ENCODE results near the gene UTS2R.

UTS2R gene

GRCh38 chr17:82390860-82391435 is 19.4 kb downstream of the UTS2R start:
- no peak for TF ChIP-seq CTCF (IDR thresholded peaks at IDR 0.05; ENCODE audit: extremely low read depth, missing control alignments)
- DNase-seq (ENCODE audit: low spot score) = no peak

GRCh38 chr17:82391496-82392066 is 20.0 kb downstream of the UTS2R start:
- no peak for DNase-seq (ENCODE audit: low spot score)
- no peak for TF ChIP-seq CTCF (IDR thresholded peaks at IDR 0.05; ENCODE audit: extremely low read depth, missing control alignments)

GRCh38 chr17:82392209-82392920 is 20.8 kb downstream of the UTS2R start:
- no peak for DNase-seq (ENCODE audit: low spot score)
- no peak for TF ChIP-seq CTCF (IDR thresholded peaks at IDR 0.05; ENCODE audit: extremely low read depth, missing control alignments)

GRCh38 chr17:82392941-82393340 is 21.4 kb downstream of the UTS2R start:
- no peak for TF ChIP-seq CTCF (IDR thresholded peaks at IDR 0.05; ENCODE audit: extremely low read depth, missing control alignments)
- no peak for DNase-seq (ENCODE audit: low spot score)

DNA sequence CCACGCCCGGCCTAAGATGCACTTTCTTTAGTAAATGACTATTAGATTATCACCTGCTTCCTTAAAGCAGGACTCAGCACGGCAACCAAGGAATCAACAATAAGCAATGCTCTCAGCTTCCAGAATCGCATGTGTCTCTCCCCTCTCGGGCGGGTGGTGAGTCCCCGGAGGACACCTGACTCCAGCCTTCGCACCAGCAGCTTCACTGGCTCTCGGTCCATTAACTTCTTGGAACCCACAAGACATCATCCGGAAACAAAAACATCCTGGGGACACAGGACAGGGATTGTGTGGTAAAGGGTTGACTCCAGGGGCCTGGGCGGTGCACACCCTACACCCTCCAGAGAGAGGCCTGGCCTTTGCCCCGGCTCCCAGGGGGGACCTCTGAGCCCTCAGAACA is 22.7 kb downstream of the UTS2R start:
- TF ChIP-seq CTCF (IDR thresholded peaks at IDR 0.05; ENCODE audit: extremely low read depth, missing control alignments) = no peak
- DNase-seq (ENCODE audit: low spot score) = no peak

DNA sequence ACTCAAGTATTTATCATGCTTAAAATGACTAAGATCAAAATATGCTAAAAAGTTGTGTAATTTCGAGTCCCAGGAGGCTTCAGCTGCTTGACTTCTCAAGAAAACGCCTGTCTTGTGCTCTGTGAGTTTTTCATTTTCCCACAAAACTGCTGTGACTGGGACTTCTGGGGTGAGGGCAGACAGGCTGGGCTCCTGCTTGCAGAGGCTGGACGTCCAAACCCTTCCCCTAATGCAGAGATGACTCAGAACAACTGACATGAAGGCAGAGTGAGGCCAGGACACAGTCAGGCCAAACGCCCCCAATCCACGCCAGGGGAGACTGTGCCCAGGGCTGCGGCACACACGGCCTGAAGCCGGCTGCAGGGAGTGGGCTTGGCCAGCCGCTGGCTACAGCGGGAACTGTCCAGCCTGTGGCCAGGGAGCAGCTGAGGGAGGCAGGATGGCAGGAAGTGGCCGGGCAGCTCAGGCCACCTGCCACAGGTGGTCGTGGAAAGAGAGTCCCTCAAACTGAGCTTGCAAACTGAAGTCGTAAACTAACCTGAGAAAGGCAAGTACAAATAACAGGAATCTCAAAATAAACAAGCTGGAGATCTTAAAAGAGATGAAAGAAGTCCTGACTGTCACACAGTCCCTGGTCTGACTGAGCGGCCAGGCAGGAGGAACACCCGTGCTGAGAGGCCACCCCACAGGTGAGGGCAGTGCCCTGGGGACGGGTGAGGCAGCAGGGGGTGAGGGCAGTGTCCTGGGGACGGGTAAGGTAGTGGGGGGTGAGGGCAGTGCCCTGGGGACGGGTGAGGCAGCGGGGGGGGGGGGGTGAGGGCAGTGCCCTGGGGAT is 25.3 kb downstream of the UTS2R start:
- DNase-seq (ENCODE audit: low spot score) = no peak
- TF ChIP-seq CTCF (IDR thresholded peaks at IDR 0.05; ENCODE audit: extremely low read depth, missing control alignments) = no peak
